ENCODE results near the gene ZPBP2. TPM values are rescaled to one million over a fixed set of nuclear protein-coding genes. Genes with fewer than 3 reads are reported as not detected.
"Not testable (repeated sequence)": the region's sequence is repeated elsewhere in the genome, so short reads cannot be mapped to it uniquely, and the experiment has no call there.

ZPBP2 gene
- total RNA-seq, 1 donor from 2014 or later = not detected

GRCh38 chr17:39845052-39845846, 22.8 kb upstream of the ZPBP2 start:
- H3K9me3 Mint-ChIP-seq (ENCODE audit: unreplicated experiment) = no peaks in the 10 kb centered on the region
- peaks cover 82% of the 10 kb centered on the region for H3K27me3 Mint-ChIP-seq (ENCODE audit: unreplicated experiment)
- DNase-seq (ENCODE audit: extremely low spot score, unreplicated experiment) = no peak
- no peaks in the 10 kb centered on the region for H3K36me3 Mint-ChIP-seq (ENCODE audit: unreplicated experiment)
- H3K4me1 Mint-ChIP-seq (ENCODE audit: unreplicated experiment) = no peaks in the 10 kb centered on the region
- no peak overlapping the region for H3K4me3 Mint-ChIP-seq (ENCODE audit: unreplicated experiment)
- TF ChIP-seq CTCF (IDR thresholded peaks at IDR 0.05) = no peak
- H3K27ac Mint-ChIP-seq (ENCODE audit: unreplicated experiment) = no peak overlapping the region

GRCh38 chr17:39846205-39846604, 21.8 kb upstream of the ZPBP2 start:
- Mint-ChIP-seq H3K36me3 (ENCODE audit: unreplicated experiment) (no peaks in the 10 kb centered on the region), H3K27me3 (ENCODE audit: unreplicated experiment) (peaks cover 75% of the 10 kb centered on the region), H3K4me3 (ENCODE audit: unreplicated experiment) (no peak overlapping the region), H3K27ac (ENCODE audit: unreplicated experiment) (no peak overlapping the region), H3K9me3 (ENCODE audit: unreplicated experiment) (no peaks in the 10 kb centered on the region), H3K4me1 (ENCODE audit: unreplicated experiment) (no peaks in the 10 kb centered on the region)
- TF ChIP-seq CTCF (IDR thresholded peaks at IDR 0.05) = no peak
- no peak for DNase-seq (ENCODE audit: extremely low spot score, unreplicated experiment)

GRCh38 chr17:39848600-39848999, 19.4 kb upstream of the ZPBP2 start:
- TF ChIP-seq CTCF (IDR thresholded peaks at IDR 0.05) = no peak
- Mint-ChIP-seq H3K27ac (ENCODE audit: unreplicated experiment) (no peak overlapping the region), H3K9me3 (ENCODE audit: unreplicated experiment) (no peaks in the 10 kb centered on the region), H3K4me1 (ENCODE audit: unreplicated experiment) (no peaks in the 10 kb centered on the region), H3K27me3 (ENCODE audit: unreplicated experiment) (peaks cover 71% of the 10 kb centered on the region), H3K36me3 (ENCODE audit: unreplicated experiment) (no peaks in the 10 kb centered on the region), H3K4me3 (ENCODE audit: unreplicated experiment) (no peak overlapping the region)
- DNase-seq (ENCODE audit: extremely low spot score, unreplicated experiment) = no peak

- peaks cover 67% of the 10 kb centered on the region for H3K27me3 Mint-ChIP-seq (ENCODE audit: unreplicated experiment)
- DNase-seq (ENCODE audit: extremely low spot score, unreplicated experiment); H3K36me3 Mint-ChIP-seq (ENCODE audit: unreplicated experiment); H3K4me3 Mint-ChIP-seq (ENCODE audit: unreplicated experiment); H3K27ac Mint-ChIP-seq (ENCODE audit: unreplicated experiment); H3K4me1 Mint-ChIP-seq (ENCODE audit: unreplicated experiment); H3K9me3 Mint-ChIP-seq (ENCODE audit: unreplicated experiment): not testable (repeated sequence)
These were observed 17.8 kb upstream of the ZPBP2 start for GRCh38 chr17:39850186-39850585.

- H3K4me1 Mint-ChIP-seq (ENCODE audit: unreplicated experiment) = no peaks in the 10 kb centered on the region
- H3K9me3 Mint-ChIP-seq (ENCODE audit: unreplicated experiment) = no peaks in the 10 kb centered on the region
- no peaks in the 10 kb centered on the region for H3K36me3 Mint-ChIP-seq (ENCODE audit: unreplicated experiment)
- peaks cover 60% of the 10 kb centered on the region for H3K27me3 Mint-ChIP-seq (ENCODE audit: unreplicated experiment)
- no peak for TF ChIP-seq CTCF (IDR thresholded peaks at IDR 0.05)
- H3K4me3 Mint-ChIP-seq (ENCODE audit: unreplicated experiment) = no peak overlapping the region
- DNase-seq (ENCODE audit: extremely low spot score, unreplicated experiment) = no peak
- H3K27ac Mint-ChIP-seq (ENCODE audit: unreplicated experiment) = no peak overlapping the region
These were observed 15.8 kb upstream of the ZPBP2 start for GRCh38 chr17:39852239-39852638.

Data from osteocyte (in vitro differentiated cells).